ENCODE data around the gene MOB1B.
"Not testable (repeated sequence)": the region's sequence is repeated elsewhere in the genome, so short reads cannot be mapped to it uniquely, and the experiment has no call there.

MOB1B gene

DNA sequence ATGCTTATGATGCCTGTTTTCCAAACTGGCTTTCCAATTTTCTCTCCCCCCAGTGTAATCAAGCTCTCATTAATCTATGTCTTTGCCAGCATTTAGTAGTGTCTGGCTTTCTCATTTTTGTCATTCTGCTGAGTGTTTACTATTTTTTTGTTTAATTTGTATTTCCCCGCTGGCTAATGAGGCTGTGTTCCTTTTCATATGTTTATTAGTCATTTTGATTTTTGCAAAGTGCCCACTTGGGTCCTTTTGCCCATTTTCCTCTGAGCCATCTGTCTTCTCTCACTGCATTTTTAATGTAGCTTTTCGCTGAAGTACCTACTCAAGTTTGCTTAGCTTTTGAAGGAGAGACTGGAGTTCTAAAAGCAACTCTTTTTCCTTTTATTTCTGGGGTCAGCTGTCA lies 106.0 kb downstream of the MOB1B start:
- no peak for DNase-seq (ENCODE audit: low read depth)

DNA sequence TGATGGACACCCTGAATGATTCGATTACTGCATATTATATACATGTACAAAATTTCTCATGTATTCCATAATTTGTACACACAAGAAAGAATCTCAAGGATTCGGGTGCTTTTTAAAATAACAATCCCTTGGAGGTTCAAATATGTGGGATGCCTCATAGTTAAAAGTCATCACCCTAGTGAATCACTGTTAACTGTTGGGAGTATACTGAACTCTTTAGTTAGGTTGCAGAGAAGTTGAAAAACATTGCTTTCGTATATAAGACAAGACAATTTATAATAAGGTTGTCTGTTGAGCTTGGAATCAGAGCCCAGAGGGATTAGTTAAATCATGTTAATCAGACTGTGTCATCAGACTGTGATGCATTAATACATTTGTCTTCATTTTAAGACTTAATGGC lies 106.9 kb downstream of the MOB1B start:
- no peak for DNase-seq (ENCODE audit: low read depth)

DNA sequence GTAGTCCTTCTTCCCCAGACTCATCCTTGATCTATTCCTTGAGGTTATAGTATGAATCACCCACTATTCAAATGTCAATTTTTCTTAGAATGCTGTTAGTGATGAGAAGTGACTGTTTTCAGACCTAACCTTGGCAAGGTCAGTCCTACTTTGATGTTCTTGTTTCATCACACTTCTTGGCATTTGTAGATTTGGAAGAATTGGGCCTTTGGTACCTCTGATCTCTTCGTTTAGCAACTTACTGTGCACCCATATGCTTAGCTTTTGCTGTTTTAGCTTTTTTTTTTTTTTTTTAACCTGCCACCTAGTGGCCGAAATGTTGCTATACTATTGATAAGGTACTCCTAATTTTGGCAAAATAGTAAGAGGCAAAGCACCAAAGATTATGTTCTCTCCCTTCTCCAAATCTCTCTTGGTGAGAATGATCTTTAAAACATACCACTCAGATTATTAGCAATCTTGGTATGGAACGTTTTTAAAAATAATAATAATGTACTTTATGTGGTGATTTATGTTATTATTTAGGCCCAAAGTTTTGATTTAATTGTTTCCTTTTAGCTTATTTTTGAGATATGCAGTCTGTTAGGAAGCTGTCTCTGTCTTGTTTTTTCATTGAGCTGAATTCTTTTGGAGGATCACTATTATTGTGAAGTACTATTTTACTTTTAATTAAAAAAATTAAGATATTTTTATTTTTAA lies 107.9 kb downstream of the MOB1B start:
- DNase-seq (ENCODE audit: low read depth): no peak

DNA sequence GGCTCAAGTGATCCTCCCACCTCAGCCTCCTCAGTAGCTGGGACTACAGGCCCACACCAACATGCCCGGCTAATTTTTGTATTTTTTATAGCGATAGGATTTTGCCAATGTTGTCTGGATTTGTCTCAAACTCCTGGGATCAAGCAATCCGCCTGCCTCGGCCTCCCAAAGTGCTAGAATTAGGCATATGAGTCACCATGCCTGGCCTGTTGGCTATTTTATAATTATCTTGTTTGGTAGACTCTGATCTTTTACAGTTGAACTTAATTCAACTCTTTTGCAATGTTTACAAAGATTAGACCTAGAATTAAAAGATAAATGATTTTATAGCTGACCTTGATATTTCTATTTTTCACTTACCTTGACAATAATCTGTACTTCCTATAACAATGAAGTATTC lies 109.3 kb downstream of the MOB1B start:
- DNase-seq (ENCODE audit: low read depth): no peak

GRCh38 chr4:71017391-71017790 lies 115.2 kb downstream of the MOB1B start:
- not testable (repeated sequence) for DNase-seq (ENCODE audit: low read depth)

GRCh38 chr4:71020611-71021010 lies 118.4 kb downstream of the MOB1B start:
- DNase-seq (ENCODE audit: low read depth): no peak

DNA sequence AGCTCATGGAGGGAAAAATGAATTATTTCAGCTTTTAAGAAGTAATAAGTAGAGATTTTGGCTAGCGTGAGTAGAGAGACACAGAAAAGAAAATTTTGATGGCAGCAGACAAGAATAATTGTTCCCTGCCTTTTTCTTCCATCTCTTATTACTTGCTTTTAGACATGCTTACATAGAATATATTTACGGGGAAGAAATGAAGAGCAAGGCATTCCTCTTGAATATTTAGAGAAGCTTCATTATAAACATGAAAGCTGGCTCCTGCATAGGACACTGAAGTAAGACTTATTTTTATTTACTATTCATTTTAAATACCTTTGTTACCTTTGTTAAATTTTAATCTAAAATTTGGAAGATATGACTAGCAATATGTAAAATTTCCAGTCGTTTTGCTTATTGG lies 123.5 kb downstream of the MOB1B start:
- no peak for DNase-seq (ENCODE audit: low read depth)

- no peak for DNase-seq (ENCODE audit: low read depth)
Observed at GRCh38 chr4:71026086-71026485, 123.9 kb downstream of the MOB1B start.

- no peak for DNase-seq (ENCODE audit: low read depth)
Observed at GRCh38 chr4:71027611-71028010, 125.4 kb downstream of the MOB1B start.

GRCh38 chr4:71029504-71029903 lies 127.3 kb downstream of the MOB1B start:
- no peak for DNase-seq (ENCODE audit: low read depth)

- not testable (repeated sequence) for DNase-seq (ENCODE audit: low read depth)
Observed at GRCh38 chr4:71032106-71032505, 129.9 kb downstream of the MOB1B start.

Measured in stimulated activated CD8-positive, alpha-beta memory T cell treated with anti-CD3 and anti-CD28 coated beads, Interleukin-15, amount 100 ng/mL, for 1 hour (primary cell).